Vagina (tissue), 2 donors: ENCODE data around the gene IFNL2. TPM values are rescaled to one million over a fixed set of nuclear protein-coding genes. Genes with fewer than 3 reads are reported as not detected.

Source experiments
- DNase-seq, 2 donors: peaks; one replicate each; pipeline ENCODE4 v3.0.0-alpha.2; 2017; ENCODE audit errors: extremely low spot score in 2 of 2
- H3K27ac ChIP-seq: fragments of 200-600 bp; sonication (generic); one replicate; pipeline ENCODE4 v1.5.1; 2019
- H3K27me3 ChIP-seq: fragments of 200-600 bp; sonication (generic); one replicate; pipeline ENCODE4 v1.5.1; 2019
- H3K36me3 ChIP-seq, 2 donors: fragments of 200-600 bp; sonication (generic); one replicate each; pipeline ENCODE4 v1.5.1; 2017 to 2019
- H3K4me1 ChIP-seq: fragments of 200-600 bp; sonication (generic); one replicate; pipeline ENCODE4 v1.5.1; 2019
- H3K4me3 ChIP-seq, 2 donors: fragments of 200-600 bp; sonication (generic); 1 replicate in 1 of 2; 2 replicates in 1 of 2; pipeline ENCODE4 v1.5.1; 2016 to 2019
- H3K9me3 ChIP-seq: fragments of 200-600 bp; sonication (generic); one replicate; pipeline ENCODE4 v1.5.1; 2019
- POLR2A ChIP-seq, 2 donors: fragments of 450-650 bp; IDR thresholded peaks; one replicate each; pipeline ENCODE4 v1.6.1; 2017; ENCODE audit warnings: antibody characterized with exemption in 2 of 2, mild to moderate bottlenecking in 2 of 2, moderate library complexity in 2 of 2
- POLR2AphosphoS5 ChIP-seq, 2 donors: sonication (generic); formaldehyde crosslinking; IDR thresholded peaks; one replicate each; pipeline ENCODE4 v1.9.0; 2017; ENCODE audit warnings: antibody characterized with exemption in 2 of 2, mild to moderate bottlenecking in 2 of 2, low read depth in 1 of 2; ENCODE audit not compliant: insufficient read depth in 1 of 2
- intact Hi-C: fragments of 100-400 bp; cut with DNase I; formaldehyde crosslinking; loops from one replicate; pipeline ENCODE4 v1.15.1; 2023
- total RNA-seq: library from RNA; depleted of rRNA; stranded (reverse); fragments of >200 nt; gene quantifications from one replicate; pipeline ENCODE4 v1.2.3, GENCODE V29; 2016
- TF ChIP-seq, protein P1 (sequence below), 3 experiments: fragments of 450-650 bp in 2 of 3; fragments of 200-600 bp in 1 of 3; sonication (generic) in 1 of 3; IDR thresholded peaks; one replicate each; pipeline ENCODE4 v1.5.1; 2017 to 2019; ENCODE audit warnings: antibody characterized with exemption in 3 of 3, mild to moderate bottlenecking in 2 of 3, moderate library complexity in 2 of 3

The IFNL2 gene
- total RNA-seq, 1 donor from 2014 or later, result not detected

- DNase-seq, result no peak
- Histone ChIP-seq H3K9me3 (no peaks in the 10 kb centered on the region), H3K27me3 (no peaks in the 10 kb centered on the region), H3K4me3 (no peak overlapping the region), H3K27ac (no peak overlapping the region), H3K4me1 (no peaks in the 10 kb centered on the region), H3K36me3 (no peaks in the 10 kb centered on the region)
- intact Hi-C loops, result no loop called here
- no peak for TF ChIP-seq POLR2A (IDR thresholded peaks at IDR 0.05)
- no peak for TF ChIP-seq POLR2AphosphoS5 (IDR thresholded peaks at IDR 0.05; ENCODE audit: insufficient read depth in 1 of 2, low read depth in 1 of 2)
- TF ChIP-seq, protein P1, sequence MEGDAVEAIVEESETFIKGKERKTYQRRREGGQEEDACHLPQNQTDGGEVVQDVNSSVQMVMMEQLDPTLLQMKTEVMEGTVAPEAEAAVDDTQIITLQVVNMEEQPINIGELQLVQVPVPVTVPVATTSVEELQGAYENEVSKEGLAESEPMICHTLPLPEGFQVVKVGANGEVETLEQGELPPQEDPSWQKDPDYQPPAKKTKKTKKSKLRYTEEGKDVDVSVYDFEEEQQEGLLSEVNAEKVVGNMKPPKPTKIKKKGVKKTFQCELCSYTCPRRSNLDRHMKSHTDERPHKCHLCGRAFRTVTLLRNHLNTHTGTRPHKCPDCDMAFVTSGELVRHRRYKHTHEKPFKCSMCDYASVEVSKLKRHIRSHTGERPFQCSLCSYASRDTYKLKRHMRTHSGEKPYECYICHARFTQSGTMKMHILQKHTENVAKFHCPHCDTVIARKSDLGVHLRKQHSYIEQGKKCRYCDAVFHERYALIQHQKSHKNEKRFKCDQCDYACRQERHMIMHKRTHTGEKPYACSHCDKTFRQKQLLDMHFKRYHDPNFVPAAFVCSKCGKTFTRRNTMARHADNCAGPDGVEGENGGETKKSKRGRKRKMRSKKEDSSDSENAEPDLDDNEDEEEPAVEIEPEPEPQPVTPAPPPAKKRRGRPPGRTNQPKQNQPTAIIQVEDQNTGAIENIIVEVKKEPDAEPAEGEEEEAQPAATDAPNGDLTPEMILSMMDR (IDR thresholded peaks at IDR 0.05), result no peak
Measured at GRCh38 chr19:39299404-39299803, 31.2 kb downstream of the IFNL2 start.

GRCh38 chr19:39299832-39300231, 31.6 kb downstream of the IFNL2 start:
- TF ChIP-seq, protein P1 (IDR thresholded peaks at IDR 0.05), result no peak
- TF ChIP-seq POLR2A (IDR thresholded peaks at IDR 0.05), result no peak
- no peak for TF ChIP-seq POLR2AphosphoS5 (IDR thresholded peaks at IDR 0.05; ENCODE audit: insufficient read depth in 1 of 2, low read depth in 1 of 2)
- intact Hi-C loops, result no loop called here
- no peak for DNase-seq
- Histone ChIP-seq H3K27ac (no peak overlapping the region), H3K4me1 (no peaks in the 10 kb centered on the region), H3K4me3 (no peak overlapping the region), H3K9me3 (no peaks in the 10 kb centered on the region), H3K36me3 (no peaks in the 10 kb centered on the region), H3K27me3 (no peaks in the 10 kb centered on the region)

GRCh38 chr19:39301021-39301420, 32.8 kb downstream of the IFNL2 start:
- no peaks in the 10 kb centered on the region for H3K27me3 ChIP-seq
- DNase-seq, result no peak
- H3K27ac ChIP-seq, result no peak overlapping the region
- TF ChIP-seq POLR2A (IDR thresholded peaks at IDR 0.05), result no peak
- TF ChIP-seq, protein P1 (IDR thresholded peaks at IDR 0.05), result no peak
- TF ChIP-seq POLR2AphosphoS5 (IDR thresholded peaks at IDR 0.05; ENCODE audit: insufficient read depth in 1 of 2, low read depth in 1 of 2), result no peak
- intact Hi-C loops, result no loop called here
- no peaks in the 10 kb centered on the region for H3K36me3 ChIP-seq
- no peaks in the 10 kb centered on the region for H3K4me1 ChIP-seq
- no peak overlapping the region for H3K4me3 ChIP-seq
- H3K9me3 ChIP-seq, result no peaks in the 10 kb centered on the region

DNA sequence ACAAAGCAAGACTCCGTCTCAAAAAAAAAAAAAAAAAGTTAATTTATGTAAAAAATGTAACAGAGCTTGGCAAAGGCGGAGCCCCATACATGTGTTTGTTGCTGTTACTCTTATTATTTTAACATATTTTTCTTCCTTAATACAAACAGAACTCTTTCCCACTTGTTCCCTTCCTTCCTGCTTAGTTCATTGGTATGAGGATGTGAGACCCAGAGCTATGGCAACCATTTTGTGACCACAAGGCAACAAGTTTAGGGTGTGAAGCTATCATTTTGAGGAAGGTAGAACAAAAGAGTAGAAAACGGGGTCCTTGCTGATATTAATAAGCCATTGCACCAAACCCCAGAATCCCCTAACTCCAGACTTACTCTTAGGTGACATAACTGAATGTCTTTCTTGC, 33.4 kb downstream of the IFNL2 start:
- TF ChIP-seq POLR2AphosphoS5 (IDR thresholded peaks at IDR 0.05; ENCODE audit: insufficient read depth in 1 of 2, low read depth in 1 of 2) (no peak), POLR2A (IDR thresholded peaks at IDR 0.05) (no peak)
- TF ChIP-seq, protein P1 (IDR thresholded peaks at IDR 0.05), result no peak
- DNase-seq, result no peak
- Histone ChIP-seq H3K4me1 (no peaks in the 10 kb centered on the region), H3K9me3 (no peaks in the 10 kb centered on the region), H3K27ac (no peak overlapping the region), H3K36me3 (no peaks in the 10 kb centered on the region), H3K27me3 (no peaks in the 10 kb centered on the region), H3K4me3 (no peak overlapping the region)
- intact Hi-C loops, result no loop called here

GRCh38 chr19:39303373-39304184, 35.4 kb downstream of the IFNL2 start:
- no peak overlapping the region for H3K27ac ChIP-seq
- no peak overlapping the region for H3K4me3 ChIP-seq
- TF ChIP-seq, protein P1 (IDR thresholded peaks at IDR 0.05), result no peak
- peaks cover 5% of the 10 kb centered on the region for H3K27me3 ChIP-seq
- H3K9me3 ChIP-seq, result no peaks in the 10 kb centered on the region
- no peak for DNase-seq
- peaks cover 19% of the 10 kb centered on the region for H3K4me1 ChIP-seq
- intact Hi-C loops, result no loop called here
- H3K36me3 ChIP-seq, result no peaks in the 10 kb centered on the region
